GM12874 (cell line): ENCODE results near the gene PIGT.

Source experiments
- CTCF ChIP-seq: IDR thresholded peaks from 2 replicates; pipeline ENCODE4 v1.5.1; 2011; ENCODE audit warnings: low read depth, mild to moderate bottlenecking, control low read depth, low read length, moderate library complexity; ENCODE audit not compliant: insufficient read depth

The PIGT gene

GRCh38 chr20:45372646-45373352 lies 43.1 kb upstream of the PIGT start:
- TF ChIP-seq CTCF: no peak

GRCh38 chr20:45373353-45374100 lies 42.4 kb upstream of the PIGT start:
- TF ChIP-seq CTCF: peak; percentile 93

GRCh38 chr20:45374101-45374467 lies 41.9 kb upstream of the PIGT start:
- TF ChIP-seq CTCF: no peak

- TF ChIP-seq CTCF: no peak
Measured at GRCh38 chr20:45374966-45375365, 41.0 kb upstream of the PIGT start.

- TF ChIP-seq CTCF: no peak
Measured at GRCh38 chr20:45377269-45377668, 38.7 kb upstream of the PIGT start.

GRCh38 chr20:45378191-45378590 lies 37.8 kb upstream of the PIGT start, which contains the start of gene TP53TG5:
Gene TP53TG5 (minus strand): TSS chr20:45378325. CDS start chr20:45378236, 89 bp downstream.
- no peak for TF ChIP-seq CTCF

GRCh38 chr20:45387274-45387673 lies 28.7 kb upstream of the PIGT start:
- TF ChIP-seq CTCF: no peak
